Frontal cortex (tissue), 4 donors: ENCODE results near the gene PIAS4. TPM values are rescaled to one million over a fixed set of nuclear protein-coding genes. Genes with fewer than 3 reads are reported as not detected.
"Not testable (repeated sequence)": the region's sequence is repeated elsewhere in the genome, so short reads cannot be mapped to it uniquely, and the experiment has no call there.

ENCODE experiments used
- DNase-seq, 2 donors: peaks; one replicate each; pipeline ENCODE4 v3.0.0; 2012; ENCODE audit warnings: low spot score in 2 of 2
- FAIRE-seq: peaks from 2 replicates; lab custom pipeline; 2012; peaks lifted over from hg19 to GRCh38; lab: Jason Lieb, UNC
- total RNA-seq: library from RNA; depleted of rRNA; stranded (reverse); fragments of >200 nt; gene quantifications from one replicate; pipeline ENCODE4 v1.2.3, GENCODE V29; 2014
- donor health status: control.
- donor health status: control.
- donor health status: control.

Gene PIAS4
- total RNA-seq, 1 donor from 2014 or later: 22.0 TPM

DNA sequence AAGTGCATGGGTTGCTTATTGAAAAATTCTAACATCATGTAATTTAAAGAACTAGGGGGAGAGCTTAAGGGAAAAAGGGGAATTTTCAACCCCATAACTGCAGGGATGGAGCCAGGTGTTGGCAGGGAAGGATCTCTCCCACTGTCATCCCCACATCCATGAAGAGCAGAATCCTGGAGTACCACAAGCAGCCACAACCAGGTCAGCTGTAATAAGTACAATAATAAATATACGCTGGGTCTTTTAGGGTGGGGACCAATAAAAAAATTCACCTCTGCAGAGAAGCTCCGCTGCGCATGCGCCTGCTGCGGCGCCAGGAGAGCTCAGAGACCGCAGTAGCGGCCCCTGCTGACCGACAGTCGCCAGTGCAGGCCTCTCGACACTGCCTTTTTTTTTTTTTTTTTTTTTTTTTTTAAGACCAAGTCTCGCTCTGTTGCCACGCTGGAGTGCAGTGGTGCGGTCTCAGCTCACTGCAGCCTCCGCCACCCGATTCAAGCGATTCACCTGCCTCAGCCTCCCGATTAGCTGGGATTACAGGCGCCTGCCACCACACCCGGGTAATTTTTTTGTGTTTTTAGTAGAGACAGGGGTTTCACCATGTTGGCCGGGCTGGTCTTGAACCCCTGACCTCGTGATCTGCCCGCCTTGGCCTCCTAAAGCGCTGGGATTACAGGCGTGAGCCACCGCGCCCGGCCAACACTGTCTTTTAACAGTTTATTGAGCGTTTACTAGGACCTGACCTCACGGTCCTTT is 19.7 kb upstream of the PIAS4 start:
- DNase-seq (peak; percentile 71 to 79), FAIRE-seq (no peak)

DNA sequence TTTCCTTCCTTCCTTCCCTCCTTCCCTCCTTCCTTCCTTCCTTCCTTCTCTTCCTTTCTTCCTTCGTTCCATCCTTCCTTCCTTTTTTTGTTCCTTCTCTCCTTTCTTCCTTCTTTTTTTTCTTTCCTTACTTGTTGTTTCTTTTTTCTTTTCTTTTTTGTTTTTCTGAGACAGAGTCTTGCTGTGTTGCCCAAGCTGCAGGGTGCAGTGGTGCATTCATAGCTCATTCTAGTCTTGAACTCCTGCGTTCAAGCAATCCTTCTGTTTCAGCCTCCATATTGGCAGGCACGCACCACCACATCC is 16.8 kb upstream of the PIAS4 start:
- FAIRE-seq (no peak), DNase-seq (no peak)

DNA sequence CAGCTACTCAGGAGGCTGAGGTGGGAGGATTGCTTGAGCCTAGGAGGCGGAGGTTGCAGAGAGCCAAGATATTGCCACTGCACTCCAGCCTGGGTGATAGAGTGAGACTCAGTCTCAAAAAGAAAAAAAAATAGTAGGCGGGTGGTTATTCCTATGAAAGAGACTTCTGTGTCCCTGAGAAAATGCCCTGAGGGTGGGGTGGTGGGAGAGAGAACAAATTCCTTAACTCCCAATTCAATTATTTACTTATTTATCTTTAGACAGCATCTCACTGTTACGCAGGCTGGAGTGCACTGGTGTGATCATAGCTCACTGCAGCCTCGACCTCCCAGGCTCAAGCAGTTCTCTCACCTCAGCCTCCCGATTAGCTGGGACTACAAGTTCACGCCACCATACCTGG is 11.9 kb upstream of the PIAS4 start:
- DNase-seq (no peak), FAIRE-seq (no peak)

DNA sequence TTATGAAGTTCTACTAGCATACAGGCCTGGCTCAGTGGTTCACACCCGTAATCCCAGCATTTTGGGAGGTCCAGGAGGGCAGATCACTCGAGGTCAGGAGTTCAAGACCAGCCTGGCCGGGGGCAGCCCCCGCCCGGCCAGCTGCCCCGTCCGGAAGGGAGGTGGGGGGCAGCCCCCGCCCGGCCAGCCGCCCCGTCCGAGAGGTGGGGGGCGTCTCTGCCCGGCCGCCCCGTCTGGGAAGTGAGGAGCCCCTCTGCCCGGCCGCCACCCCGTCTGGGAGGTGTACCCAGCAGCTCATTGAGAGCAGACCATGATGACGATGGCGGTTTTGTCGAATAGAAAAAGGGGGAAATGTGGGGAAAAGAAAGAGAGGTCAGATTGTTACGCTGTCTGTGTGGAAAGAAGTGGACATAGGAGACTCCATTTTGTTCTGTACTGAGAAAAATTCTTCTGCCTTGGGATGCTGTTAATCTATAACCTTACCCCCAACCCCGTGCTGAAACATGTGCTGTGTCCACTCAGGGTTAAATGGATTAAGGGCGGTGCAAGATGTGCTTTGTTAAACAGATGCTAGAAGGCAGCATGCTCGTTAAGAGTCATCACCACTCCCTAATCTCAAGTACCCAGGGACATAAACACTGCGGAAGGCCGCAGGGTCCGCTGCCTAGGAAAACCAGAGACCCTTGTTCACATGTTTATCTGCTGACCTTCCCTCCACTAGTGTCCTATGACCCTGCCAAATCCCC is 8.7 kb upstream of the PIAS4 start:
- not testable (repeated sequence) for DNase-seq, FAIRE-seq

DNA sequence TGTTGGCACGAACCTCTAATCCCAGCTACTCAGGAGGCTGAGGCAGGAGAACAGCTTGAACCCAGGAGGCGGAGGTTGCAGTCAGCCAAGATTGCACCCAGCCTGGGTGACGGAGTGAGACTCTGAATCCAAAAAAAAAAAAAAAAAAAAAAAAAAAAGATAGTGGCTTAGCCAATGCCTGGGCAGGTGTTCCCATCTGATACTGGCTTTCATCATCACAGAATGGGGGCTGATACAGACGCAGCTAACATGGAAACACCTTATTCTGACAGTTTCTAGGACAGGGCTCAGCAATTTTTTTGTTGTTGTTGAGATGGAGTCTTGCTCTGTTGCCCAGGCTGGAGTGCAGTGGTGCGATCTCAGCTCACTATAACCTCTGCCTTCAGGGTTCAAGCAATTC is 6.7 kb upstream of the PIAS4 start:
- not testable (repeated sequence) for FAIRE-seq, DNase-seq

DNA sequence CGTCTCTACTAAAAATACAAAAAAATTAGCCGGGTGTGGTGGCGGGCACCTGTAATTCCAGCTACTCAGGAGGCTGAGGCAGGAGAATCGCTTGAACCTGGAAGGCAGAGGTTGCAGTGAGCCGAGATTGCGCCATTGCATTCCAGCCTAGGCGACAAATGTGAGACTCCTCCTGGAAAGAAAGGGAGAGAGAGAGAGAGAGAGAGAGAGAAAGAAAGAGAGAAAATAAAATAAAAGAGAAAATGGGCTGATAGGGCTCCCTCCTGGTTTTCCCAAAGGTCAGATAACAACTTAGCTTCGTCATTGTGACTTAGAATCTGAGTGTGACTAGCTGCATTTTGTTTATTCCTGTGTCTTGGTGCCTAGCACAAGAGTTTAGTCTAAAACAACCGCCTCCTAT is 2.1 kb upstream of the PIAS4 start:
- not testable (repeated sequence) for FAIRE-seq, DNase-seq

DNA sequence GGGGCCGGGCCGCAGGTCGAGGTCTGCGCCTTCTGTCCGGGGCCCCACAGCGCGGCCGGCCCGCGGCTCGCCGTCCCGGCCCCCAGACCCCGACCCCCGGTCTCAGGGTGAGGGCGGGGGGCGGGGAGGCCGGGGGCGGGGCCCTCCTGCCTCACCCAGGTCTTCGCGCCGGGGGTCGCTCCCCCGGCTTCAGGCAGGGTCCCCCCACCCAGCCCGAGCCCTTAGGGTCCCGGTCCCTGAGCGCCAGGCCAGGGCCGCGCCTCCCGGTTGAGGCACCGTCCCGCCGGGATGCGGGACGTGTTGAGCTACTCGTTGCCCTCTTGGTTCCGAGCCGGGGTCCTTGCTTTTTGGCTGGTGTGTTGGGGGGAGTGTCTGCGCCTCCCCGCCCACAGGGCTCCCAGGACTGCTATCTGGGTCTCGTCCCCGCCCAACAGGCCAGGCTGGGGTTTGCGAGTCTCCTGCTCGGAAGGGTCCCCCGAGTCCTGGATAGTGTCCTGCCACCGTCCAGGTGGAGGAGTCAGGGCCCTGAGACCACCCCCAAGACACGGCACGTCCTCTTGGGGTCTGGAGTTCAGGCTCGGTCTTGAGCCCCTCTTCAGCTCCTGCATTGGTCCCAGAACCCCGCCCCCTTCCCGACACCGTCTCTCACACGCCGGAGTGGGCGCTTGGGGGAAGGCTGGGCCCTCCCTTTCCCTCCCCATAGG is 452 bp downstream of the PIAS4 start:
- no peak for FAIRE-seq

DNA sequence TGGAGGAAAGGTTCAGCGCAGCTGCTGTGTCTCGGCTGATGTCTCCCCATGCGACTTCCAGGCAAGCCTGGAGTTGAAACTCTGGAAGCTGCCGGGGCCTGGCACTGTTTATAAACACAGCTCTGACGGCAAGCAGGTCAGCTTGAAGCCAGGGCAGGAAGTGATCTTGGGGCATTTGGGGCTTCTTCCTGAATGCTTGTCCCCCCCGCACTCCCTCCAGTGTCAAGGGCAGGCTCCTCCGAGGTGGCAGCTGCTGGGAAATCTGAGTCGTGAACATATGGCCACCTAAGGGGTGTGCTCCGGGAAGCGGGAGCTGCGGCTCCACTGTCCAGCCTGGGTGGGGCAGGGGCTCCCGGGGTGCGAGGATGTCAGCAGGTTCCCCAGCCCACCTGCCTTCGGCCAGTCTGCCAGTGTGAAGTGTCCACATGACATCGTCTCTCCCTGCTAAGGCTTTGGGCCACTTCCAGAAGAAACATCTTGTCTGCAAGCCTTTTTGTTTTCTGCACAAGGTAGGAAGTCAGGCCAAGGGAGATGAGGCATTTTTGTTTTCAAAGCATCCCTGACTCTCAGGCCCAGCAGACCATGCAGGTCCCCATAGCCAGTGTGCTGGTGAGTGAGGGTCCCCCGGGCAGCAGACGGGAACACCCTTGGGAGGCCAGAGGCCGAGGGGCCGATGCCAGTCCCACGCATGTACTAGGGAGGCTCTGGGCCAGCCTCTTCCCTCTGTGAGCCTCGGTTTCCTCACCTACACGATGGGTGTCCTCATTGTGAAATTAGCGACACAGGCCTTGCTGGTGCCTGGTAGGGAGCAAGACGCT is 2.7 kb downstream of the PIAS4 start:
- DNase-seq (peak; percentile 24 to 26), FAIRE-seq (no peak)

More for the DNA sequence above, 452 bp downstream of the PIAS4 start:
- DNase-seq: peak; percentile 34 to 37

DNA sequence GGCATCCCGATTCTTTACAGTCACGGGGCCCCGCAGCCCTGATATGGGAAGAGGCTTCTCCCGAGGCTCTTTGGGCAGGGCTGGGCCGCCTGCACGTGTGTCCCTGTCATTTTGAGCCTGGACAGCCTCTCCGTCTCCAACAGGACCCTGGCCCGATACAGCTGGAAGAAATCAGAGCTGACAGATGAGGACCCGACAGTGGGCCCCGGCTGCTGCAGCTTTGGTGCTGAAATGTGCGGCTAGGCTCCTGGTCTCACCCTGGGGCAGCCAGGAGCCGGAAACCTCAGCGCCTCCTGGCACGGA is 3.2 kb downstream of the PIAS4 start:
- DNase-seq: peak; percentile 1 to 7
- FAIRE-seq: no peak

DNA sequence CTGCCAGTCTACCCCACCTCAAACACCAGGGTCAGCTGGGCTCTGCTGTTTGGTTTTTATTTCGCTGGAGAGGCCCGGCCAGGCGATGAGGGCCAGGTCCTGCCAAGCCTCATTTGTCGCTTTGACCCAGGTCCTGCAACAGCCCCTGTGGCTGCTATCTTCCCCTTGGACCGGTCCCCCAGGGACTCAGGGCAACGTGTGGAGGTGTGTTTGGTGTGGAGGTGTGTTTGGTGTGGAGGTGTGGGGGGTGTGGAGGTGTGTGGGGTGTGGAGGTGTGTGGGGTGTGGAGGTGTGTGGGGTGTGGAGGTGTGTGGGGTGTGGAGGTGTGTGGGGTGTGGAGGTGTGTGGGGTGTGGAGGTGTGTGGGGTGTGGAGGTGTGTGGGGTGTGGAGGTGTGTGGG is 3.9 kb downstream of the PIAS4 start:
- not testable (repeated sequence) for FAIRE-seq, DNase-seq

DNA sequence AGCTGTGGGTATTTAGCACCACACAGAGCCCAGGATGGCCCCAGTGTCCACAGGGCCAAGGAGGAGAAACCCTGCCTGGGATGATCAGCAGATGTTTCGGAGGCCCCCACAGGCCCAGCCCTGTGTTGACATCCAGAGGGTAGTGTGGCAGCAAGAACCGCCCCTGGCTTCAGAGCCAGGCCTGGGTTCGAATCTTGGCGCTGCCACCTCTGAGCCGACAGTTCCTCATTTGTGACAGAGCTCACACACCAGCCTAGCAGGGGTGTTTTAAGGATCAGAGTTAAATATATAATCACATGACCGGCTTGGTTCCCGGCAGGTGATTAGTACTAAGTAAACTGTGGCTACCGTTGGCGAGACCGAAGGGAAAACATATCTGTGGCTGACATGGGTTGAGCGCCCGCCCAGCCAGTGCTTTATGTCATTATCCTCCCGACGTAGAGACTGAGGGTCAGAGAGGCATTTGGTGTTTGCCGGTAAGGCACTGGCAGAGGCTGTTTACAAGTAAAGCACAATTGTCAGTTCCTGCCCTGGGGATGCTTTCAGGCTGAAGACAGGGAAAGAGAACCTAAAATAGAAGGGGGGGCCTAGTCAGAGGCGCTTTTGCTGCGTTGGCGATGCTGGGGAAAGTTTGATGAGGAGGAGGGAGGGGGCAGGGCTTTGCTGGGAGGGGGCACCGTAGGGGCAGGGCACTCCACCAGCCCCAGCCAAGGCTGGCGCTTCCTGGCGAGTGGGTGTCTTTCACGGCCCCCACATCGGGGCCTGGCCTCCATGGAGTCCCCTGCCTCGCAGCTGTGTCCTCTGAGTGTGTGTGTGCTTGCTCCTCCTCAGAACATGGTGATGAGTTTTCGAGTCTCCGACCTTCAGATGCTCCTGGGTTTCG is 4.8 kb downstream of the PIAS4 start:
- FAIRE-seq (no peak), DNase-seq (peak; percentile 12 to 17)

DNA sequence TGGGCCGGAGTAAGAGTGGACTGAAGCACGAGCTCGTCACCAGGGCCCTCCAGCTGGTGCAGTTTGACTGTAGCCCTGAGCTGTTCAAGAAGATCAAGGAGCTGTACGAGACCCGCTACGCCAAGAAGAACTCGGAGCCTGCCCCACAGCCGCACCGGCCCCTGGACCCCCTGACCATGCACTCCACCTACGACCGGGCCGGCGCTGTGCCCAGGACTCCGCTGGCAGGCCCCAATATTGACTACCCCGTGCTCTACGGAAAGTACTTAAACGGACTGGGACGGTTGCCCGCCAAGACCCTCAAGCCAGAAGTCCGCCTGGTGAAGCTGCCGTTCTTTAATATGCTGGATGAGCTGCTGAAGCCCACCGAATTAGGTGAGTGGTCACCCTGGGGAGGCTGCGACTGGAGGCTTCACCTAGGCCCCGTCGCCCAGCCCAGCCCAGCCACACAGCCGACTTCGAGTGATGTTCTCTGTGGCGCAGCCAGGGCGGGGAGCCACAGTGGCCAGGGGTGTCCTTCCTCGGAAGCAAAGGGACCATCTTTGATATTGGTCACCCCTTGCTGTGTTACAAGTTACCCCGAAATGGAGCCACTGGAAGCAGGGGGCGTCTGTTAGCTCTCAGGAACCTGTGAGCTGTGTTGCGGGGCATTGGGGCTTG is 5.6 kb downstream of the PIAS4 start:
- DNase-seq (peak in 1 of 2 donors; percentile 0), FAIRE-seq (no peak)

DNA sequence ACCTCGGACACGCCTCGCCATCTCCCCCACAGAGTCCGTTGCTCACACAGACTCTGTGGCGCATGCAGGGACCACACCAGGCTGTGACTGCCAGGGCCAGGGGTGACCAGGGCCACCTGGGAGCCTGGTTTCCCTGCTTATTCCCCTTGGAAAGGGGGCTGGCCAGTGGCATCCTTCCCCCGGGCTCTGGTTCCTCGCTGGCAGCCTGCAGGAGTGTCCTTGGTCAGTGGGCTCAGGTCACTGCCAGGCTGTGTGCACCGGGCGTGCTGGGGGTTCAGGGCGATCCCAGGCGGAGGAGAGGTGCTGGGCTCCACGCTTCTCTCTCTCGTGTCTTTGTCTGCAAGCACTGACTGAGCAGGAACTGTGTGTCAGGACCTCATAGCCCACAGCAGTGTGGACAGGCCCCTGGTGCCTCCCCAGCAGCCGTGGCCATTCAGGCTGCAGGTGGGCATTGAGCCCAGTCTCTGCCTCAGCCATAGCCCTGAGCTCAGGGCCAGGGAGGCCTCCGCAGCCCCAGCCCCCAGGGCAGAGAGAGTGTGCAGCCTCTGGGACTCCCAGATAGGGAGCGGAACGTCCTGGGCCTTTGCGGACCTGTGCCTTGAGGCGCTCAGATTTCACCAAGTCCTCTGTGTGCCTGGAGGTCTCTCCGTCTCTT is 6.5 kb downstream of the PIAS4 start:
- DNase-seq (peak in 1 of 2 donors; percentile 30), FAIRE-seq (no peak)

DNA sequence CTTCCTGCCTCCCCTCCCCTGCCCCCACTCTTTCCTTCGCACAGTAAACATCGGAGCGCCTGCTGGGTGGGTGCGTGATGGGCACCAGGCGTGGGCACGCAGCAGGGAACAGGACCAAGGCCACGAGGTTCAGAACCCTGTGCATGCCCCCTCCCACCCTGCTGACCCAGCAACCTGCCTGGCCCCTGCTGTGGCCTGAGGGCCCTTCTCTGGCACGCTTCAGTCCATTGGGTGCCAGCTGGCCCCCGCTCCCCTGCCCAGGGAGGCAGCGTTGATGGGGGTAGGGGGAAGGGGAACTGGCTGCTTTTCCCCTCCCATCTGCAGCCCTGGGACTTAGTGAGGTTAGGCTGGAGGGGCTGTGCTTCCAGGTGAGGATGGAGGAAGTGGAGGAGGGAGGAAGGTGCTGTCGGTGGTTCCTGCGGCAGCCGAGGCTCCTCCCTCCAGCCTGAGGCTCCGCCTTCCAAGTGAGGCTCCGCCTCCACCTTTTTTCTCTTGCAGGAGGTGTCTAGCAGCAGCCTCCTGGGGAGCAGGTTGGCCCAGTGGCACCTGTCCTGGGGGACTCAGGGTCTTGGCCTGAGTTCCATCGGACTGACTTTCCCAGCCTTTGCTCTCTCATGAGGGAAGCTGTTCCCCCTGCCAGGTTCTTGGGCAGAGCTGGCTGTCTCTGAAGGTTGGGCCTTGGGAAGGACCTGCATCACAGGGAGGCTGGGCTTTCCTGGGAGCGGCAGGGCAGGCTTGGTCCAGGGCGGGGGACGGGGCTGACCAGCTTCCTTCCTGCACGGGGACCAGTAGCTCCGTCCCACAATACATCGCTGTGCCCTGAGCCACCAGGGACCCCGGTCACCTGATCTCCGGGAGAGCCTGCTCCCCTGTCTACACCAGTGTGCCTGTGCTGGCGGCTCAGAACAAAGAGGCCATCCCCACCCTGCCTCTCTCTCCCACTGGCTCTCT is 7.3 kb downstream of the PIAS4 start:
- DNase-seq: peak in 1 of 2 donors; percentile 44
- no peak for FAIRE-seq

DNA sequence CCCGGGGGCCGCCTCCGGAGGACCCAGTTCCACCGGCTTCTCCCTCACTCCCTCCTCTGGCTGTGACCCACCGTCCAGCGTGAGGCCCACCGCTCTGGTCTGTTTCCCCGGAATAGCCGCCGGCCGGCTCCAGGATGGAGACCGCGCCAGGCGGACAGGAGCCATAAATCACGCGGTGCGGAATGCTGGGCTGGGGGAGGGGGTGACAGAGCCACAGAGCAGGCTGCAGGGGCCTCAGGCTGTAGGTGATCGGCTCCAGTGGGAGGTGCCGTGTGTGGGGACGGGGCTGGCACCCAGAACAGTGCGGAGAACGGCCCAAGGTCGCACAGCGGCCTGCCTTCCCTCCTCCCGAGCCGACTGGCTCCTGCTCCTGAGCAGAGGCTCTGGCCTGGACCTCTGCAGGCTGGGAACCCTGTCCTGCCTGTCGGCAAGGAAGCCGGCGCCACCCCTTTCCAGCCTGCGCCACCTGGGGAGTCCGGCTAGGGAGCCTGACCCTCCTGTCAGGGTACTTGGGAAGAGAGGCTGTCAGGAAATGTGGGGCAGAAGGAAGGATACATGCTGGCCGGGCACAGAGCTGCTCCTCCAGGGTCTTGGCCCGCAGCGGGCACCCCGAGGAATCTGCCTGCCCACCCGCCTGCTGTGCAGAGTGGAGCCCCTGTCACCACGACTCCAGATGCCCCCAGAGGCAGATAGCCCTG is 8.3 kb downstream of the PIAS4 start:
- no peak for FAIRE-seq
- peak in 1 of 2 donors; percentile 11 for DNase-seq

DNA sequence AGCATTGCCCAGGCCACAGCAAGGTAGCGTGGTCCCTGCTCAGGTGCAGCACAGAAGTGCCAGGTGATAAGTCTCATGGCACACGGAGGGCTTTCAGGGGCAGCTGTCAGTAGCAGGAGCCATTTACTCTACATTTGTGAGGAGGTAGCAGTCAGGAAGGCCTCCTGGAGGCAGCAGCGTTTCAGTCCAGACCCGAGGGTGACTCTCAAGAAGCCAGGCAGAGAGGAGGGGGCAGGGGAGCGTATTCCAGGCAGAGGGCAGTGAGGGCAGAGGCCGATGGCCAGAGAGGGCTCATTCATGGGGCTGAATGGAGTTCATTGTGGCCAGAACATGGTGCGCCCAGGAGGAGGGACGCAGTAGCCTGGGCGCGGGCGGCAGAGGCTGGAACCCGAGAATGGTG is 8.9 kb downstream of the PIAS4 start:
- FAIRE-seq (no peak), DNase-seq (peak in 1 of 2 donors; percentile 78)
